ENCODE results near the gene CEBPA.

- no peak for TF ChIP-seq CTCF (IDR thresholded peaks at IDR 0.05 in 2 of 3, conservative IDR thresholded peaks at IDR 0.05 in 1 of 3; ENCODE audit: control insufficient read depth in 2 of 3, extremely low read depth in 1 of 3, insufficient read depth in 1 of 3, low read depth in 3 of 3, low read length in 3 of 3)
- TF ChIP-seq POLR2A (IDR thresholded peaks at IDR 0.05; ENCODE audit: low read depth, low read length): no peak
- no peak for TF ChIP-seq TCF7 (IDR thresholded peaks at IDR 0.05; ENCODE audit: borderline replicate concordance)
- TF ChIP-seq TAF1 (IDR thresholded peaks at IDR 0.05; ENCODE audit: borderline replicate concordance, low read depth, low read length): no peak
- TF ChIP-seq CEBPB (IDR thresholded peaks at IDR 0.05; ENCODE audit: borderline replicate concordance in 1 of 2, low read depth in 2 of 2, low read length in 2 of 2): no peak
- no peak for TF ChIP-seq CBX3 (IDR thresholded peaks at IDR 0.05; ENCODE audit: borderline replicate concordance, low read depth)
- TF ChIP-seq PAX5 (IDR thresholded peaks at IDR 0.05; ENCODE audit: borderline replicate concordance, low read depth, low read length): no peak
- TF ChIP-seq SIX5 (IDR thresholded peaks at IDR 0.05; ENCODE audit: low read depth, low read length, severe bottlenecking): no peak
These were observed 50.7 kb downstream of the CEBPA start for GRCh38 chr19:33251526-33252090.

Measured in GM12878 (cell line).